ENCODE data around the gene KCNC4.

KCNC4 gene

DNA sequence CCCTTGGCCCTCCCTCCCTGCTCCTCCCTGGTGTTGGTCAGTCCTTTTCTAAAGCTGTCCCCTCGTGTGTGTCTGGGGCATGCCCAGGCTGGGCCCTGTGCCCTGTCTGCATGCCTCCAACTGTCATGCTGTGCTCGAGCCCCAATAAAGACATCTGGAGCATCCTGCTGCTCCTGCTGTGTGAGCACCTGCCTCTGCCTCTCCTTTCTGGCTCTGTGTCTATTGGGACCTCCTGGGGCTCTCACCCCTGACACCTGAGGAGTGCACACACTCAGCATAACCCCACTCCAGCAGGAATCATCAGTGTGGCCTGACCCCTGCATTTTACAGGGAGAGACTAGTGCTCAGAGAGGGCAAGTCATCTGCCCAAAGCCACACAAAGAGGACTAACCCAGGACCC lies 23.7 kb downstream of the KCNC4 start:
- DNase-seq: peak in 1 of 2 experiments; percentile 57

GRCh38 chr1:110234691-110235090 lies 24.6 kb downstream of the KCNC4 start:
- DNase-seq: no peak

GRCh38 chr1:110235181-110235833 lies 25.2 kb downstream of the KCNC4 start:
- no peak for DNase-seq

- DNase-seq: no peak
Observed at GRCh38 chr1:110235834-110236682, 25.9 kb downstream of the KCNC4 start.

DNA sequence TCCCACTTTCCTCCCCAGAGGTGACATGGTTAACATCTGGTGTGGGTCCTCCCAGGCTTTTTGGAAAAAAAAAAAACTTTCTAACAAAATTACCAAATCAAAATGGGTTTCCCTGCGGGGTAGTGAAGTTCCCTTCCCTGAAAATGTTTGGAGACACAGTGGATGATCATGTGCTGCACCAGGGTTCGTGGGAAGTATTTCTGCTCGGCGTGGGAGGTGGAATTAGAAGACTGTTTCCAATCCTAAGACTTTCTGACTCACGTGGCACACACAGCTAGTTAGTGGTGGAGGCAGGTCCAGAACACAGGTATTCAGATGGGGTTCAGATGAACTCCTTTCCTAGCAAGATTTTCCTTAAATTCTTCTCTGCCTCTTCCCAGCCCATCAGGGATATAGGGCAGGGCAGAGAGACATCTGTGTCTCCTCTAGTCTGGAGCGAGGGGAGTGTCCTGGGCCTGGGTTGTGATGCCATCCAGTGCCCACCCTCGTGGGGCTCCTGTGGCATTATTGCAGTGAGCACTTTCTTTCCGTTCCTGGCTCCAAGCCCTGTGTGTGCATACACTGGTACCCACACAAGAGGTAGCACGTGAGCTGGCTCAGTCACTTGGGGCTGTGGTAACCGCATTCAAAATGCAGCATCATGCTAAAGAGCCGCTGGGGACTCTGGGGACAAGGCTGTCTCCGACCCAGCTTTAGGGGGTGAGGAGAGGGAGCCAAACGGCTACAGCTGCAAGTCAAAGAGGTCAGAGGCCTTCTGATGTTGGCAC lies 27.5 kb downstream of the KCNC4 start:
- DNase-seq: no peak

- DNase-seq: no peak
Observed at GRCh38 chr1:110239441-110240430, 29.6 kb downstream of the KCNC4 start.

DNA sequence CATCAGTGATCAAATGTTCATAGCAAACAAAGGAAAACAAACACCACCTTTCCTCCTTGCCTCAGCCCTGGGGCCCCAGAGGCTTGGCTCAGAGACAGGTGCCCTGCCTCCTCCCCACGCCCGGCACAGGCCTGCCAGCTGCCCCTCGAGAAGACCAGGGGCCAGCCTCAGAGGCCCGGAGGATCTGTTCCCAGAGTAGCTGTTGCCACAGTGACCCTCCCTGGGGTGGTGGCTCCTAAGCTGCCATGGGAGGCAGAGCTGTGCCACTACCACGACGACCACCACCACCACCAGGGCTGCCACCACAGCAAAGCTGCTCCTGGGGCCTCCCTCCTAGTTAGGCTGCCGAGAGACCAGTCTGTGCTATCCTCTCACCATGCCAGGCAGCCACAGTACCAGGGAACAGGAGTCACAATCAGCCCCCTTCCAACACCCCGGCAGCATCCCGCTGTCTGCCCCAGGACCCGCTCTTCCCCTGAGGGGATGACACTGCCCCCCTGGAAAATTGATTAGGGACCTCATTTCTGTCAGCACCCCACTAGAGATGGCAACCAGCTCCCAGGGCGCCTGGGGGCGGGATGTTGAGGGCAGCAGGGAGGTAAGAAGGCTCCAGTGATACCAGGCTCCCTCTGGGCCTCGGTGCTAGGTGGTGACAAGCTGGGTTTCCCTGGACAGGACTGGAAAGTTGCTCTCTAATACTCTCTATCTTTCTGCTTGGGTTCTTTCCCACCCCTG lies 30.5 kb downstream of the KCNC4 start:
- peak; percentile 34 to 50 for DNase-seq

DNA sequence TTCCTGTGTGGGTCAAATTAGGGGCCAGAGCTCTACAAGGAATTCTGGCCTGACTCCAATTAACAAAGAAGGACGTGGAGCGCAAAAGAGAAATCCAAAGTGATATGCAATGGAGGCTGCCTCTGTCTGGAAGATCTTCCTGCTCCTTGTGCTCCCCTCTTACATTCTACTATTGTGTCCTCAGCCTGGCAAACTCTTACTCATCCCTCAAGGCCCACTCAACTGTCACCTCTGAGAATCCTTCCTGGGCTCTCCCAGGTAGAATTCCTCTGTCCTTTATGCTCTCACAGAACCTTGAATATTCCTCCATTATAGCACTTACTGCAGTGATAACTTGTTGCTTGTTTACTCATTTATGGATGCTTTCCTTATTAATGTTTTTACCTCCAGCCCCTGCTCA lies 31.4 kb downstream of the KCNC4 start:
- no peak for DNase-seq

DNA sequence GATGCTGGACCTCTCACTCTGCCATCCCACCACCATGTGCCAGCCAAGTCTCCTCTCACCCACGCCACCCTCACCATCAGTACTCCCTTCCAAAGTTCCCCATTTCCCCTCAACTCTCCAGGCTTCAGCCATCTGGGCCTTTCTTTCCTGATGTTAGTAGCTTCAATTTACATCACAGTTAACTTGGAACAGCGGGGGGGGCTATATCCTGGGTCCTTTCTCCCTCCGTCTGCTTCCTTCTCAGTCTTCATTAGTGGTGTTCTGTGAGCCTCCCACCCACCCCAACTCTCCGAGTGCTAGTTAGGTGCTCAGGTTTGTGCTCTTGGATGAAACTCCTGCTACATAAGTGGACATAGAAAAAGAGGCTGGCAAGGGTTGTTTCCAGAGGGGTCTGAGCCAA lies 31.9 kb downstream of the KCNC4 start:
- DNase-seq: no peak

DNA sequence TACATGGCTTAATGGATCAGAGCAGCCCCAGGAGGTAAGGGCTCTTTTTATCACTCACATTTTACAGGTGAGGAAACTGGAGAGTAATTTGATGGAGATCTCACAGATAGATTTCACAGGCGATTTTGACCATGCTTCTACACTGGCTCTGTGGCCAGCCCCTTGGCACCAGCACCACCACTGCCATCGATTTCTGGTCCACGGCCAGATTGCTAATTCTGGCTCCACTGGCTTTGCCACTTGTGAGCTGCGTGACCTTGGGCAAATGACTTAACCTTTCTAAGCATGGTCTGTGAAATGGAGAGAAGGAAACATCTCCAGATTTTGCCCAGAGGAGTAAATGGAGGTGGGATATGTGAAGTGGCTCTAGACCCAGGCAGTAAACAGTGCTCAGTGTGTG lies 32.6 kb downstream of the KCNC4 start:
- no peak for DNase-seq

DNA sequence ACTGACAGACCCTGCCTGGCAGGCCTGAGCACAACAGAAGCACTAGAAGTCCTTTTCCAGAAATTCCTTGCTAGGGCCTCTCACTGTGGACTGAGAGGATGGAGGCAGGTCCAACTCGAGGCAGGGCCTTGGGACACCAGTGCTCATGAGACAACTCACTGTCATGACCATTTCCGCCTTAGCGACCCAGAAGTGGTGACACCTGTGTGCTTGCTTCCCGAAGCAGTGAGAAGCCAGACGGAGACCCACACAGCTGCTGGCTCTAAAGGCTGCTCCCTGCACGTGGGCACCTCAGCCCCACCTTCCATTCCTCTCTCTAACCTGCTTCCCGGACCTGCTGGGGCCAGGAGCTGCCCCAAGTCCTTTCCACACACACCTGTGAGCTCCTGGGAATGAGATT lies 33.0 kb downstream of the KCNC4 start:
- no peak for DNase-seq

DNA sequence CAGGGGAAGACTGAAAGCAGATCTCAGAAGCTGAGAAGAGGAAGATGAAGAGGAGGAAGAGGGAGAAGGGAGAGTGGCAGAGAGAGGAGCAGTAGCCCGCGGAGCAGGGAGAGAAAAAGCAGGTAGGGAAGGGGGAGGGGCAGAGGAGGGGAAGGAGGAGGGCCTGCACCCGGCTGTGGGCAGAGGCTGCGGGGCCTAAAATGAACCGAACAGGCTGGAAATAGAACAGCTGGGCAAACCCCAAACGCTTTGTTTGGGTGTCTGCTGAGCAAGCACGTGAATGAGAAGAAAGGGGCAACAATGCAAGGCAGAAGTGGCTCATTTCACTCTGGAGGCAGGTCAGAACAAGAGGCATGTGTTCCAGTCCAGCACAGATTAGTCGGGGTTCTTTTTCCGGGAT lies 33.5 kb downstream of the KCNC4 start:
- no peak for DNase-seq

- DNase-seq: no peak
Observed at GRCh38 chr1:110245876-110246620, 35.9 kb downstream of the KCNC4 start.

- no peak for DNase-seq
Observed at GRCh38 chr1:110248746-110249145, 38.6 kb downstream of the KCNC4 start.

DNA sequence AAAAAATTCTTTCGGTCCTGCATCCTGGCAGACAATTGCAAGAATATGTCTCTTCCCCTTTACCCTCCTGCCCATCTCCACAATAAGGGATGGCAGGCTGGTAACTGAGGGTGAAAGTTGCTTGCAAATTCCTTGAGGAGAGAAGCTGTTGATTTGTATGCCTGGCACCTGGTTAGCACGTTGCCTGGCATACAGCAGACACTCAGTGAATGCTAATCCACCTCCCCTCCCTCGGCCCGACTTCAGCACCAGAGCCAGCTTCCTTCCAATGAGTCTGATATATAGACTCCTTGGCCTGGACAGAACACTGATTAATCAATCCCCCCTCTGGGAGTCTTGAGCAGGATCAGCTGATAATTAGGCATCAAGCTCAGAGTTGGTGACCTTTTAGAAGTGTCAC lies 39.1 kb downstream of the KCNC4 start:
- DNase-seq: no peak

DNA sequence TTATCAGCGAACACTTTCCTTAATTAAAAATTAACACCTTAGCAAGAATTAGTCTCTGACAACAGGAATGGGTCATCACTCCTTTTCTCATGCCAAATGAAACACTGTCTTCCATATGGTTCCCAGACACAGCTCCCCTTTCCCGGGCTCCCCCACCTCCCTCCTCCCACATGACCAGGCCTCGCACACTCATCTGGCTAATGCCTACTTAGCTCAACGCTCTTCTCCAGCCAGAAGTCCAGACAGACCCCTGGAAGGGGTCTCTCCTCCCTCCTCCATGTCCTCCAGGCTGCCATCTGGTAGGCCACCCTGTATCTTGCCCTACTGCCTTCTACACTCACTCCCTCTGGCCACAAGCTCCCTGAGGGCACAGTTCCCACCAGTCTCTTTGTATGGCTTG lies 39.9 kb downstream of the KCNC4 start:
- no peak for DNase-seq

DNA sequence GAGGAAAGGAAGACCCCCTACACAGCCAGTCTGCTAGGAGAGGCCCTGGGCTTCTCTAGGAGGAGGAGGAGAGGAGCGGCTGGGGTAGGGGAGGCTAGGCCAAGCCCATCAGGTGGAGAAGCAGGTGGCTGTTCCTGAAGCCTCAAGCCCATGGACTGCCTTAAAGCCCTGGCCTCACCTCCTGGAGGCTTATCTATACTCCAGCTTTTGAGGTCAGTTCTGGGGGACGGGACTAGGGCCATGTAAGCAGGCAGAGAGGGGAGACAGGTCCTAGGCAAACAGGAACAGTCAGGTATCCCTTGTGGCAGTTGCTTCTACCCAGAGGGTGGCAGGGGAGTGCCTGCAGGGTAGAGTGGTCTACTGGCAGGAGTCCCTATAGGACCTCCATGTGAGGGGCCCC lies 40.6 kb downstream of the KCNC4 start:
- no peak for DNase-seq

GRCh38 chr1:110253213-110253612 lies 43.1 kb downstream of the KCNC4 start:
- no peak for DNase-seq

DNA sequence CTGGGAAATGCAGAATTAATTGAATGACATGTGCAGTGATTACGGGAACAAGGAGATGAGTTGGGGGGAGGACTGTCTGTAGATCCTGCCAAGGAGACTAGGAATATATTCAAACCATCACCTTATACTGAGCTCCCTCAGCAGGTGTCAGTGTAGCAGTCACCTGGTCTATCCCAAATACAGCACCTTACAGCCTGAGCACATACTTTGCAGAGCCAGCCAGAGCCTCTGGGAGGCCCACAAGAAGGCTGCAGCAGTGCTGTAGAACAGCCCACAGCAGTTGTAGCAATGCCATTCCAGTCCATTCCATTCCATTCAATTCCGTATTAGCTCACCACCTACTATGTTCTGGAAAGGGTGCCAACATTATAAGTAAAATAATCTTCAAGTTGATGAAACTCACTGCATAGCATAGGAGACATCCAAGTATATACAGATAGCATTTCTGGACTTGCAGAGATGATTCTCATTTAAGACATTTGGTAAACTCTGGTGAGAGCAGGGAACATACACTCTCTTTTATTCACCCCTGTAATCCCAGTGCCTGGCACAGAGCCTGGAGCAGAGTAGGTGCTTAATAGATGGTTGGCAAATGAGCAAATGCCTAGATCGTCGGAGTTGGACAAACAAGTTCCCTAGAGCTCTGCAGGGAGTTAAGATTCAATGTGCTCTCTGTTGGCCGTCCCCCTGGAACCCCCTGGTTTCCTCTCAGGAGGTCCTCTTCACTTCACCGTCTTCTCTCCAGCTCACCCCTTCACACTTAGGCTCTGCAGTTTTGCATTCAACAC lies 44.7 kb downstream of the KCNC4 start:
- no peak for DNase-seq

GRCh38 chr1:110255392-110255787 lies 45.3 kb downstream of the KCNC4 start:
- DNase-seq: peak in 1 of 2 experiments; percentile 13

All from NCI-H2081 (cell line).